Astrocyte (in vitro differentiated cells and primary cell): ENCODE measurements around the gene ELAVL3. TPM values are rescaled to one million over a fixed set of nuclear protein-coding genes. Genes with fewer than 3 reads are reported as not detected.

Source experiments
- DNase-seq: peaks from one replicate; pipeline ENCODE4 v3.0.0-alpha.2; 2010; ENCODE audit warnings: low read depth
- FAIRE-seq: peaks from 2 replicates; lab custom pipeline; 2011; peaks lifted over from hg19 to GRCh38; lab: Jason Lieb, UNC
- H2AFZ ChIP-seq: 2 replicates; pipeline ENCODE4 v1.6.0; 2012; ENCODE audit warnings: low read depth, low read length, inconsistent platforms
- H3K27ac ChIP-seq: 2 replicates; pipeline ENCODE4 v1.5.1; 2011; ENCODE audit warnings: low read depth, low read length, inconsistent platforms
- H3K27me3 ChIP-seq: 2 replicates; pipeline ENCODE4 v1.6.0; 2011; ENCODE audit warnings: low read length, inconsistent platforms; ENCODE audit not compliant: insufficient read depth
- H3K36me3 ChIP-seq: 2 replicates; pipeline ENCODE4 v1.5.1; 2011; ENCODE audit warnings: low read length, inconsistent platforms; ENCODE audit not compliant: insufficient read depth
- H3K4me1 ChIP-seq: 2 replicates; pipeline ENCODE4 v1.5.1; 2011; ENCODE audit warnings: low read length, inconsistent platforms; ENCODE audit not compliant: insufficient read depth
- H3K4me2 ChIP-seq: 2 replicates; pipeline ENCODE4 v1.6.0; 2012; ENCODE audit warnings: low read length, inconsistent platforms
- H3K4me3 ChIP-seq: 2 replicates; pipeline ENCODE4 v1.5.1; 2011; ENCODE audit warnings: low read depth, mild to moderate bottlenecking, low read length, inconsistent platforms; ENCODE audit not compliant: insufficient read depth
- H3K79me2 ChIP-seq: 2 replicates; pipeline ENCODE4 v1.6.0; 2012; ENCODE audit warnings: mild to moderate bottlenecking, low read length, inconsistent platforms; ENCODE audit not compliant: insufficient read depth
- H3K9ac ChIP-seq: 2 replicates; pipeline ENCODE4 v1.6.0; 2012; ENCODE audit warnings: mild to moderate bottlenecking, low read length, inconsistent platforms
- H3K9me3 ChIP-seq: 2 replicates; pipeline ENCODE4 v1.5.1; 2012; ENCODE audit warnings: low read depth, mild to moderate bottlenecking, low read length, inconsistent platforms; ENCODE audit not compliant: insufficient read depth
- H4K20me1 ChIP-seq: 2 replicates; pipeline ENCODE4 v1.6.0; 2012; ENCODE audit warnings: low read length, inconsistent platforms; ENCODE audit not compliant: insufficient read depth
- H3K27ac Mint-ChIP-seq: one replicate; pipeline ENCODE4 v1.8.0; 2021; ENCODE audit warnings: mild to moderate bottlenecking, mixed read lengths; ENCODE audit not compliant: unreplicated experiment
- H3K27me3 Mint-ChIP-seq: one replicate; pipeline ENCODE4 v1.8.0; 2021; ENCODE audit warnings: low read depth, mixed read lengths; ENCODE audit not compliant: unreplicated experiment
- H3K36me3 Mint-ChIP-seq: one replicate; pipeline ENCODE4 v1.8.0; 2021; ENCODE audit warnings: low read depth, mixed read lengths; ENCODE audit not compliant: unreplicated experiment
- H3K4me1 Mint-ChIP-seq: one replicate; pipeline ENCODE4 v1.8.0; 2021; ENCODE audit warnings: low read depth, mixed read lengths; ENCODE audit not compliant: unreplicated experiment
- H3K4me3 Mint-ChIP-seq: one replicate; pipeline ENCODE4 v1.8.0; 2021; ENCODE audit warnings: mild to moderate bottlenecking, moderate library complexity, mixed read lengths; ENCODE audit not compliant: unreplicated experiment
- H3K9me3 Mint-ChIP-seq: one replicate; pipeline ENCODE4 v1.8.0; 2021; ENCODE audit warnings: mild to moderate bottlenecking, mixed read lengths; ENCODE audit not compliant: unreplicated experiment
- CTCF ChIP-seq: IDR thresholded peaks from 2 replicates; pipeline ENCODE4 v1.5.1; 2011; ENCODE audit warnings: low read depth, mild to moderate bottlenecking, inconsistent platforms, low read length, moderate library complexity; ENCODE audit not compliant: insufficient read depth
- EZH2 ChIP-seq: IDR thresholded peaks from 2 replicates; pipeline ENCODE4 v1.6.1; 2012; ENCODE audit warnings: mild to moderate bottlenecking, low read length, inconsistent platforms; ENCODE audit not compliant: insufficient read depth
- total RNA-seq: library from RNA; stranded (reverse); gene quantifications from 2 replicates; pipeline ENCODE4 v1.2.1, GENCODE V29; 2021

ELAVL3 gene
- total RNA-seq, 1 donor from 2014 or later, result not detected

- H3K36me3 ChIP-seq, result no peaks in the 10 kb centered on the region
- peaks cover 3% of the 10 kb centered on the region for H3K9me3 Mint-ChIP-seq
- peaks cover 18% of the 10 kb centered on the region for H3K27me3 Mint-ChIP-seq
- TF ChIP-seq EZH2 (no peak), CTCF (no peak)
- peak overlapping the region; percentile 66 for H3K27ac Mint-ChIP-seq
- H3K27ac ChIP-seq, result no peak overlapping the region
- FAIRE-seq, result no peak
- H3K36me3 Mint-ChIP-seq, result no peaks in the 10 kb centered on the region
- no peak for DNase-seq
- no peaks in the 10 kb centered on the region for H4K20me1 ChIP-seq
- H3K4me3 ChIP-seq, result no peak overlapping the region
- no peak overlapping the region for H3K9ac ChIP-seq
- H3K4me2 ChIP-seq, result no peak overlapping the region
- H3K27me3 ChIP-seq, result no peaks in the 10 kb centered on the region
- no peaks in the 10 kb centered on the region for H3K9me3 ChIP-seq
- H2AFZ ChIP-seq, result no peak overlapping the region
- no peaks in the 10 kb centered on the region for H3K79me2 ChIP-seq
- no peaks in the 10 kb centered on the region for H3K4me1 Mint-ChIP-seq
- peak overlapping the region; percentile 34 for H3K4me3 Mint-ChIP-seq
- no peaks in the 10 kb centered on the region for H3K4me1 ChIP-seq
Measured at GRCh38 chr19:11458236-11458900, 22.5 kb downstream of the ELAVL3 start.

- H3K4me2 ChIP-seq, result no peak overlapping the region
- DNase-seq (no peak), FAIRE-seq (no peak)
- H3K9ac ChIP-seq, result no peak overlapping the region
- no peak overlapping the region for H2AFZ ChIP-seq
- no peak overlapping the region for H3K4me3 ChIP-seq
- no peak overlapping the region for H3K27ac ChIP-seq
- H3K4me1 ChIP-seq, result no peaks in the 10 kb centered on the region
- H3K4me1 Mint-ChIP-seq, result no peaks in the 10 kb centered on the region
- H3K9me3 Mint-ChIP-seq, result peaks cover 3% of the 10 kb centered on the region
- no peak overlapping the region for H3K4me3 Mint-ChIP-seq
- no peaks in the 10 kb centered on the region for H3K9me3 ChIP-seq
- no peaks in the 10 kb centered on the region for H3K36me3 ChIP-seq
- peaks cover 16% of the 10 kb centered on the region for H3K27me3 Mint-ChIP-seq
- H3K27me3 ChIP-seq, result no peaks in the 10 kb centered on the region
- no peaks in the 10 kb centered on the region for H3K36me3 Mint-ChIP-seq
- H3K27ac Mint-ChIP-seq, result no peak overlapping the region
- TF ChIP-seq CTCF (no peak), EZH2 (no peak)
- no peaks in the 10 kb centered on the region for H3K79me2 ChIP-seq
- no peaks in the 10 kb centered on the region for H4K20me1 ChIP-seq
Measured at GRCh38 chr19:11457831-11458230, 23.0 kb downstream of the ELAVL3 start.

GRCh38 chr19:11457115-11457514 lies 23.7 kb downstream of the ELAVL3 start:
- Histone ChIP-seq H3K9ac (no peak overlapping the region), H3K9me3 (no peaks in the 10 kb centered on the region), H4K20me1 (no peaks in the 10 kb centered on the region), H3K27ac (no peak overlapping the region), H3K79me2 (no peaks in the 10 kb centered on the region), H3K4me1 (no peaks in the 10 kb centered on the region), H3K4me3 (no peak overlapping the region), H3K4me2 (no peak overlapping the region), H2AFZ (no peak overlapping the region), H3K27me3 (no peaks in the 10 kb centered on the region), H3K36me3 (no peaks in the 10 kb centered on the region)
- no peaks in the 10 kb centered on the region for H3K36me3 Mint-ChIP-seq
- peaks cover 3% of the 10 kb centered on the region for H3K9me3 Mint-ChIP-seq
- peaks cover 2% of the 10 kb centered on the region for H3K4me1 Mint-ChIP-seq
- H3K4me3 Mint-ChIP-seq, result no peak overlapping the region
- peaks cover 16% of the 10 kb centered on the region for H3K27me3 Mint-ChIP-seq
- FAIRE-seq, result no peak
- H3K27ac Mint-ChIP-seq, result no peak overlapping the region
- no peak for TF ChIP-seq CTCF
- TF ChIP-seq EZH2, result no peak
- DNase-seq, result no peak
